NB4 (cell line): ENCODE results near the gene ADGRD2.

Source experiments
- DNase-seq: peaks from one replicate; pipeline ENCODE4 v3.0.0; 2010; ENCODE audit warnings: low read depth
- H3K4me3 ChIP-seq: one replicate; pipeline ENCODE4 v1.5.1; 2011; ENCODE audit warnings: mild to moderate bottlenecking, low read depth, low read length, moderate library complexity
- CTCF ChIP-seq: IDR thresholded peaks from one replicate; pipeline ENCODE4 v1.5.1; 2012; ENCODE audit warnings: low read depth, low read length
- MAX ChIP-seq: IDR thresholded peaks from 2 replicates; pipeline ENCODE4 v1.6.1; 2011; ENCODE audit warnings: low read depth, low read length
- MYC ChIP-seq: IDR thresholded peaks from 2 replicates; pipeline ENCODE4 v1.6.1; 2011; ENCODE audit warnings: low read depth, low read length
- POLR2A ChIP-seq: IDR thresholded peaks from 2 replicates; pipeline ENCODE4 v1.6.1; 2011; ENCODE audit warnings: mild to moderate bottlenecking; ENCODE audit not compliant: insufficient read length; ENCODE audit errors: extremely low read depth

ADGRD2 gene

DNA sequence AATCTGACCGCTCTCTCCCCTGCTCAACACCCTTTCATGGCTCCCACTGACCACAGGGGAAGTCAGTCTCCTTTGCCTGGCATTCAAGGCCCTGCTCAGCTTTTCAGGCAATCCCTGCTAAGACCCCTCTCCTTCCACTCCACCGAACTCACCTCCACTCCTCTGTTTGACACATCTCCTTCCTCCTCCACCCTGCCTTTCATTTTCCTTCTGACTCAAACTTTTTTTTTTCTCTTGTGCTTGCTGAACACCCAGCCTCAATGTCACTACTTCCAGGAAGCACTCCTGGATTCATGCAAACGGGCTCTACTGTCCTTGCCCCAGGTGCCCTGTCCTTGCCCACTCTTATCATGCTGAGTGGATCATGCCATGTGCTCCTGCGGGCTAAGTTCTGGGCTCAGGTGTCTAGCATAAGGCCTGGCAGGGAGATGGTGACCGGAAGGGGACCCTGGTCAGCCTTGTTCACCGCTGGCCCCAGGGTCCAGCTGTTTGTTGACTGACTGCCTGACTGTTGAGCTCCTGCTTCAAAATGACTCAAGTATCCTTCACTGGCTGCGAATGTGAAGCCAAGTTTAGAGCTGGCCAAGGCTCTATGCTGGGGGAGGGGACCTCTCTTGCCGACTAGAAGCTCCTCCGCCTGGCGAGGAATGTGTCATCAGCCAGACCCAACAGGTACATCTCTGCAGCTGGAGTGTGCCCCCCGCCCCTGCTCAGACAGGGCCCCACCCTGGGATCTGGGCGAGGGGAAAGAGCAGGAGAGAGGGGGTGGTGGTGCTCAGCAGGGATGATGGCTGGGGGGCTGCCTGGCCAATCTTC, 50.8 kb downstream of the ADGRD2 start:
- no peak for TF ChIP-seq MAX
- no peak for TF ChIP-seq POLR2A
- no peak for TF ChIP-seq CTCF
- TF ChIP-seq MYC: no peak
- DNase-seq: no peak
- H3K4me3 ChIP-seq: no peak overlapping the region

- TF ChIP-seq CTCF (no peak), MYC (no peak), MAX (no peak), POLR2A (no peak)
- DNase-seq: no peak
- no peak overlapping the region for H3K4me3 ChIP-seq
Observed at GRCh38 chr9:124501771-124502320, 51.6 kb downstream of the ADGRD2 start.

DNA sequence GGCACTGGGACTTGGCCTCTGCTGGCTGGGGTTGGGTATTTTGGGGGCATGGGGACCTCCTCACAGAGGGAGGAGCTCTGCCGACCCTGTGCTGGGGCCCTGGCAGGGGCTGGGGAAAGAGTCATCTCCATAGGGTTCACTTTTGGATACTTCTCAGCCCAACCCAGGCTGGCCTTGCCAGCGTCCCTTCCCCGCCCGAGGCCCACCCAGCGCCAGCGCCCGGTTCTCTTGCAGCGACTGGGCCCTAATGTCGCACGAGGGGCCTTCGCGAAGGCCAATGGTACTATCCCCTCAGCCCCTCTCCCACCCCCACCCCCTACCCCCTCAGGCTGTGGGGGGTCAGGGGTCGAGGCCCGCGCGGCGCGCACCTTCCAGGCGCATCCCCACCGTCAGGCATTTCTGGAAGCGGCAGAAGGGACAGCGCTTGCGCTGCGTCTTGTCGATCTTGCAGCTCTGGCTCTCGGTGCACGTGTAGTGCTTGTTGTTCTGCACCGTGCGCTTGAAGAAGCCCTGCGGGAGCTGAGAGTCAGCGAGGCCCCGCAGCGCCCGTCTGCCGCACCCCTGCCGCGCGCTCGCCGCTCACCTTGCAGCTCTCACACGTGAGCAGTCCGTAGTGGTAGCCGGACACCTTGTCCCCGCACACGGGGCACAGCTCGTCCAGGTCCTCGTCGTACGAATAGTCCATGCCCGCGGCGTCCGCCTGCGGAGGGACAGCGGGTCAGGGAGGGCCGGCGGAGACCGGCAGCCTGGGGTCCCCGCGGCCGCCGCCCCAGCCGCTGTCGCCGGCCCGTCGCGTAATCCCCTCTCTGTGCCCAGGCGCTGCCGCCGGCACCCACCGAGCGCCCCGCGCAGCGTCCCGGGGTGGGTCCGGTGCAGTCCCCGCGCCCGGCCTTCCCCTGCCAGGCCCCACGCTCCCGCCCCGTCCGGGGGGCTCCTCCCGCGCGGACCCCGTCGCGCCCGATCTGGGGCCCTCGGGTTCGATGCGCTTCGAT, 52.8 kb downstream of the ADGRD2 start:
- TF ChIP-seq CTCF: no peak
- DNase-seq: no peak
- no peak overlapping the region for H3K4me3 ChIP-seq

- DNase-seq: no peak
- TF ChIP-seq MAX: no peak
- no peak for TF ChIP-seq MYC
- no peak for TF ChIP-seq POLR2A
- TF ChIP-seq CTCF: no peak
- H3K4me3 ChIP-seq: no peak overlapping the region
Observed at GRCh38 chr9:124503713-124504529, 53.7 kb downstream of the ADGRD2 start.

- TF ChIP-seq POLR2A (no peak), CTCF (no peak), MAX (no peak), MYC (no peak)
- H3K4me3 ChIP-seq: no peak overlapping the region
- no peak for DNase-seq
Observed at GRCh38 chr9:124504530-124505005, 54.3 kb downstream of the ADGRD2 start.
